GM19351 (cell line): Measurements from ENCODE around the gene TMEM259.

ENCODE experiments used
- ATAC-seq: cut with Tn5 transposase; IDR thresholded peaks from one replicate; pipeline ENCODE4 v1.9.1; 2021; ENCODE audit warnings: mild to moderate bottlenecking, moderate library complexity; ENCODE audit not compliant: unreplicated experiment

The TMEM259 gene

GRCh38 chr19:1004803-1005664 is 15.9 kb downstream of the TMEM259 start:
- no peak for ATAC-seq

- no peak for ATAC-seq
Measured at GRCh38 chr19:1004204-1004802, 16.6 kb downstream of the TMEM259 start.

GRCh38 chr19:1003283-1003682 is 17.6 kb downstream of the TMEM259 start:
- no peak for ATAC-seq

- ATAC-seq: no peak
Measured at GRCh38 chr19:1002600-1002999, 18.3 kb downstream of the TMEM259 start.

GRCh38 chr19:1001538-1002166 is 19.3 kb downstream of the TMEM259 start:
- no peak for ATAC-seq

GRCh38 chr19:1000591-1001537 is 20.1 kb downstream of the TMEM259 start:
- no peak for ATAC-seq

GRCh38 chr19:1000095-1000494 is 20.8 kb downstream of the TMEM259 start, which contains the start of gene GRIN3B:
GRIN3B (plus strand) TSS chr19:1000419; CDS start chr19:1000438, 19 bp downstream.
- ATAC-seq: no peak

- ATAC-seq: no peak
Measured at GRCh38 chr19:999379-999719, 21.6 kb downstream of the TMEM259 start.

- no peak for ATAC-seq
Measured at GRCh38 chr19:998064-998463, 22.9 kb downstream of the TMEM259 start.

GRCh38 chr19:996051-996838 is 24.7 kb downstream of the TMEM259 start:
- ATAC-seq: no peak

GRCh38 chr19:995051-995827 is 25.7 kb downstream of the TMEM259 start:
- ATAC-seq: no peak

GRCh38 chr19:994516-994915 is 26.4 kb downstream of the TMEM259 start:
- no peak for ATAC-seq

GRCh38 chr19:993831-994393 is 27.0 kb downstream of the TMEM259 start:
- no peak for ATAC-seq

- no peak for ATAC-seq
Measured at GRCh38 chr19:993361-993830, 27.5 kb downstream of the TMEM259 start.

- no peak for ATAC-seq
Measured at GRCh38 chr19:992670-993055, 28.3 kb downstream of the TMEM259 start.

- no peak for ATAC-seq
Measured at GRCh38 chr19:991932-992669, 28.8 kb downstream of the TMEM259 start.

GRCh38 chr19:991174-991931 is 29.6 kb downstream of the TMEM259 start:
- ATAC-seq: no peak
